Chondrocyte (in vitro differentiated cells): Measurements from ENCODE around the gene PHLPP1. TPM values are rescaled to one million over a fixed set of nuclear protein-coding genes. Genes with fewer than 3 reads are reported as not detected.

Experiments used
- DNase-seq: peaks from one replicate; pipeline ENCODE4 v3.0.0; 2021; ENCODE audit warnings: mixed read lengths, low spot score
- H3K27ac Mint-ChIP-seq: one replicate; pipeline ENCODE4 v1.8.0; 2021; ENCODE audit warnings: mild to moderate bottlenecking, moderate library complexity, mixed read lengths; ENCODE audit not compliant: unreplicated experiment
- H3K27me3 Mint-ChIP-seq: 2 replicates; pipeline ENCODE4 v1.8.0; 2021; ENCODE audit warnings: low read depth, mixed read lengths
- H3K36me3 Mint-ChIP-seq: 2 replicates; pipeline ENCODE4 v1.8.0; 2021; ENCODE audit warnings: low read depth, mixed read lengths
- H3K4me1 Mint-ChIP-seq: 2 replicates; pipeline ENCODE4 v1.8.0; 2021; ENCODE audit warnings: low read depth, mild to moderate bottlenecking, mixed read lengths
- H3K4me3 Mint-ChIP-seq: one replicate; pipeline ENCODE4 v1.8.0; 2021; ENCODE audit warnings: mild to moderate bottlenecking, moderate library complexity, mixed read lengths; ENCODE audit not compliant: unreplicated experiment
- H3K9me3 Mint-ChIP-seq: 2 replicates; pipeline ENCODE4 v1.8.0; 2021; ENCODE audit warnings: low read depth, mixed read lengths
- CTCF ChIP-seq: fragments of 200-600 bp; sonication (generic); IDR thresholded peaks from 2 replicates; pipeline ENCODE4 v1.5.0; 2021; ENCODE audit warnings: antibody characterized with exemption, mild to moderate bottlenecking, moderate library complexity
- total RNA-seq: library from RNA; stranded (reverse); gene quantifications from 3 replicates; pipeline ENCODE4 v1.2.1, GENCODE V29; 2021

Gene PHLPP1
- total RNA-seq, 1 donor from 2014 or later, result 10.4 TPM

- H3K27ac Mint-ChIP-seq, result no peak overlapping the region
- no peaks in the 10 kb centered on the region for H3K27me3 Mint-ChIP-seq
- DNase-seq, result no peak
- TF ChIP-seq CTCF, result no peak
- H3K36me3 Mint-ChIP-seq, result no peaks in the 10 kb centered on the region
- H3K4me1 Mint-ChIP-seq, result peaks cover 36% of the 10 kb centered on the region
- no peaks in the 10 kb centered on the region for H3K9me3 Mint-ChIP-seq
- H3K4me3 Mint-ChIP-seq, result no peak overlapping the region
Measured at GRCh38 chr18:62786689-62787088, 71.3 kb downstream of the PHLPP1 start.

- no peak overlapping the region for H3K27ac Mint-ChIP-seq
- H3K36me3 Mint-ChIP-seq, result no peaks in the 10 kb centered on the region
- no peak for DNase-seq
- no peaks in the 10 kb centered on the region for H3K9me3 Mint-ChIP-seq
- H3K27me3 Mint-ChIP-seq, result no peaks in the 10 kb centered on the region
- no peak for TF ChIP-seq CTCF
- peaks cover 41% of the 10 kb centered on the region for H3K4me1 Mint-ChIP-seq
- H3K4me3 Mint-ChIP-seq, result no peak overlapping the region
Measured at GRCh38 chr18:62788111-62788510, 72.8 kb downstream of the PHLPP1 start.

- TF ChIP-seq CTCF, result no peak
- Mint-ChIP-seq H3K4me1 (peaks cover 41% of the 10 kb centered on the region), H3K27ac (no peak overlapping the region), H3K36me3 (no peaks in the 10 kb centered on the region), H3K4me3 (no peak overlapping the region), H3K9me3 (no peaks in the 10 kb centered on the region), H3K27me3 (no peaks in the 10 kb centered on the region)
- no peak for DNase-seq
Measured at GRCh38 chr18:62788876-62789275, 73.5 kb downstream of the PHLPP1 start.

GRCh38 chr18:62790871-62791772 lies 75.8 kb downstream of the PHLPP1 start:
- DNase-seq, result no peak
- no peaks in the 10 kb centered on the region for H3K9me3 Mint-ChIP-seq
- H3K27me3 Mint-ChIP-seq, result no peaks in the 10 kb centered on the region
- peaks cover 33% of the 10 kb centered on the region for H3K4me1 Mint-ChIP-seq
- no peak overlapping the region for H3K4me3 Mint-ChIP-seq
- no peak for TF ChIP-seq CTCF
- no peaks in the 10 kb centered on the region for H3K36me3 Mint-ChIP-seq
- H3K27ac Mint-ChIP-seq, result no peak overlapping the region

GRCh38 chr18:62792016-62792415 lies 76.7 kb downstream of the PHLPP1 start:
- no peaks in the 10 kb centered on the region for H3K9me3 Mint-ChIP-seq
- no peak for DNase-seq
- TF ChIP-seq CTCF, result no peak
- no peak overlapping the region for H3K4me3 Mint-ChIP-seq
- H3K27ac Mint-ChIP-seq, result peak overlapping the region; percentile 32
- no peaks in the 10 kb centered on the region for H3K27me3 Mint-ChIP-seq
- no peaks in the 10 kb centered on the region for H3K36me3 Mint-ChIP-seq
- peaks cover 33% of the 10 kb centered on the region for H3K4me1 Mint-ChIP-seq
